ENCODE data around the gene MMP24OS.
"Not testable (repeated sequence)": the region's sequence is repeated elsewhere in the genome, so short reads cannot be mapped to it uniquely, and the experiment has no call there.

Gene MMP24OS

DNA sequence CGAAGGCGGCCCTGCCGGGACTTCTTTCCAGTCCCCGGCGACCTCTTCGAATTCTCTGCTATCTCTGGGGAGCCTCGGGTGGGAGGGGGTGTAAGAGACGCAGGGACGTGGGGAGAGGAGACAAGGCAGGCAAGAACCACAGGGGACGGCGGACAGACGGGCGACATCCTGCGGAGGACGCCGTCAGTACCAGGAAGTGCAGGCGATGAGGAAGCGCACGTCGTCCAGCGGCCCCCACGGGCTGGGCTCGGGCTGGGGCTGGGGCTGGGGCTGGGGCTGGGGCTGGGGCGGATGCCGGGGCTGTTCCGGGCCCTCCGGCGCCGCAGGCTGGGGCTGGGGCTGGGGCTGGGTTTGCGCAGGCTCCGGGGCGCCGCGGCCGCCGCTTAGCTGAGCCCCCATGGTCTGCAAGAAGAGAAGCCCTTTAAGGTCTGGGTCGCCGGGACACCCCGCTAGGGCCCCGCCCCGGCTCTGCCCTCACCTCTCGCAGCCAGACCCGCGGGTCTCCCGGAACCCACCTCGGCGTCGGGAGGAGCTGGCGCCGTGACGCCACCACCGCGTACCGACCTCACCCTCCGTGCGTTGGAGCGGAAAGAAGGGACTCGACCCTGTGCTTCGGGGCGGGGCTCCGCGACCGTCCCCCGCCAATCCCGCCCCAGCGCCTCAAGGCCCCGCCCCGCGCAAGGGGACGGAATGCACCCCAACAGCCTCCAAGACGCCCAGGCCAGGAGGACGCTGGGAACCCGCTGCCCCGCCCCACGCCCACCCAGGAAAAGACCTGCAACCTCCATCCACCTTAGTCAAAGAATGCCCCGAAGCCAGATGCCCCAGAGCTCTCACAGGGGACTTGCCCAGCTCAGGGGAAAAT is at the start of gene MMP24OS:
Gene MMP24OS (minus strand): TSS at position 592 of the 865 bp plus-strand sequence. CDS start 193 bp downstream, at position 399.
- DNase-seq (ENCODE audit: low spot score): peak; percentile 80

DNA sequence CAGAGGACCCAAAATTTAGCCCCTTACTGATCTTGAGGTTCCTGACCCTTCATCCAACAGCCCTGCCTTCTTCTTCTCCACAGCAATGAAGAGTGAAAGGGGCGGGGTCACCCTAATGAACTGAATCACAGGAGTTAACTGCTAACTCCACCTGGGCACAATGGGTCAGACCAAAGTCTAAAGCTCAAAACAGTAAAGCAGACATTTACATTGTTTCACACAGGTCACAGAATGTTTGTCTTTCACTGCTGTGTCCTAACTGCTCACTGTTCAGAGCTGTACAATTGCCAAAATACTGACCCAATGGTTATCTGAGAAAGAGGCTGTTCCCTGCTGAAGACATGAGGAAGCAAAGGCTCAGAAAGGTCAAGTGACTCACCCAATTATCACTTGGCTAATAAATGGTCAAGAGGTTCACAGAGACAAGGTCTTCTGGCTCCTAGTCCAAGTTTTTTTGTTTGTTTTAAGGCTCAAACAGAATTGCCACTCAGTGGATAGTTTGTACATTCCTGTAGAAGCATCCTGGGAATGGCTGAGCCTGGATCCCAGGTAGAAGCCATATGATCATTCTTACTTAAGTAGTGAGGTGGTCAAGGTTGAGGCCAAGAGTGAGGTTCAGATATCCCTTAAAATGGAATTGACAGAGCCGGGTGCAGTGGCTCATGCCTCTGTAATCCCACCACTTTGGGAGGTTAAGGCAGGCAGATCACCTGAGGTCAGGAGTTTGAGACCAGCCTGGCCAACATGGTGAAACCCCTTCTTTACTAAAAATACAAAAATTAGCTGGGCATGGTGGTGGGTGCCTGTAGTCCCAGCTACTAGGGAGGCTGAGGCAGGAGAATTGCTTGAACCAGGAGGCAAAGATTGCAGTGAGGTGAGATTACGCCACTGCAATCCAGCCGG is 49.4 kb upstream of the MMP24OS start:
- DNase-seq (ENCODE audit: low spot score): peak; percentile 50

DNA sequence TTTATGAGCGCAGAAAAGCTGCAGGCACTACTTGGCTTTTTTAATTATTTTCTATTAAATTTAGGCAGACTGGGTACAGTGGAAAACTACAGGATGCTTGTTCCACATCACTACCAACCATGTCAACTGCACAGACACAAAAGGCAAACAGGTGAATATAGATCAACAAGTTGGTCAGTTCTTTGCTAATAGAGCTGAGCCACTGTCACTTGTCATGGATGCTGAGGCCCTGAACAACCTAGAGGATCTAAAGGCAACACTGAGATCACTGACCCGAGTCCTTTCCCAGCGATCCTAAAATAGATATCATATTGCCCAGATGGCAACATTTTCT is 48.8 kb upstream of the MMP24OS start:
- DNase-seq (ENCODE audit: low spot score): no peak

DNA sequence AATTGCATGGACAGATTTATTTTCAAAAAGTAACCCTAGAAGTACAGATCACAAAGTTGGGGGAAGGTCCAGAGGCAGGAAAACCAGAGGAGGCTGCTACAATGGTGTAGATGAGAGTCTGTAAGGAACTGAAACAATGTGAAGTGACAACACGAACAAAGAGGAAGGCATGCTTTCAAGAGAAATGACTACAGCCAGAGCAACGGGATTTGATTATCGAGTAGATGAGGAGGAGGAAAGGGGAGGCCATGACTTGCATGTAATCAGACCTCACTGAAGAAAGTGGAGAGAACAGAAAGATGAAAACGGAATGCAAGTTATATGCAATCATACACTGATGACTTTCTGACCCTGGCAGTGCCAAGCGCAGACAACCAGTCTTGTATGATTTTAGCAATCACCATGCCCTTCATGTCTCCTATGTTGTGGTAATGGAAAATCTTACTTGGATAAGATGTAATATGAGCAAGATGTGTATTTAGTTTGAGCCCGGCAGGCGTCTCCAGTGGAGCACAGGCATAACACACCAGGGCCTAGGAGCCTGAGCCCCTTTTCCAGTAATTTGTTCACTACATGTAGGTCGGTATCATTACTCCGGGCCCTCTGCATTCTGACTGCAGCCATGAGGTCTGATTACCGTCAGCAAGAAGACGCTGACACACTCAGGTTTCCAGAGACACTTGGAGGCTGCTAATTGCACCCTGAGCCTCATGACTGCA is 48.3 kb upstream of the MMP24OS start:
- DNase-seq (ENCODE audit: low spot score): no peak

DNA sequence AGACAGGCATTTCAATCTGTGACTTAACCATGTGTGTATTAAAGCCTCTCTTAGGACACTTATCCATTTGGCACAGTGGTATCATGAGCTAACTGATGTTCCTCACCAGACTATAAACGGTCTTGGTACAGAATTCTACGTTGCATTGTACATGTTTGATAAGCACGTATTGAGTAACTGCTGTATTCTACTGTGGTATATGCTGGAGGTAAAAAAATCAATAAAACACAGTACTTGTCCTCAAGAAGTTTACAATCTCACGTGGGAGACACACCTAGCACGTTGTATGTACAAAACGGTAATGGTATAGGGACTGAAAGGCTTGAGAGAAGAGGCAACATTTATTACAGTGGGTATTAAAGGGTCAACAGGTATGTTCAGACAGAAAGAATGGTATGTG is 47.5 kb upstream of the MMP24OS start:
- no peak for DNase-seq (ENCODE audit: low spot score)

DNA sequence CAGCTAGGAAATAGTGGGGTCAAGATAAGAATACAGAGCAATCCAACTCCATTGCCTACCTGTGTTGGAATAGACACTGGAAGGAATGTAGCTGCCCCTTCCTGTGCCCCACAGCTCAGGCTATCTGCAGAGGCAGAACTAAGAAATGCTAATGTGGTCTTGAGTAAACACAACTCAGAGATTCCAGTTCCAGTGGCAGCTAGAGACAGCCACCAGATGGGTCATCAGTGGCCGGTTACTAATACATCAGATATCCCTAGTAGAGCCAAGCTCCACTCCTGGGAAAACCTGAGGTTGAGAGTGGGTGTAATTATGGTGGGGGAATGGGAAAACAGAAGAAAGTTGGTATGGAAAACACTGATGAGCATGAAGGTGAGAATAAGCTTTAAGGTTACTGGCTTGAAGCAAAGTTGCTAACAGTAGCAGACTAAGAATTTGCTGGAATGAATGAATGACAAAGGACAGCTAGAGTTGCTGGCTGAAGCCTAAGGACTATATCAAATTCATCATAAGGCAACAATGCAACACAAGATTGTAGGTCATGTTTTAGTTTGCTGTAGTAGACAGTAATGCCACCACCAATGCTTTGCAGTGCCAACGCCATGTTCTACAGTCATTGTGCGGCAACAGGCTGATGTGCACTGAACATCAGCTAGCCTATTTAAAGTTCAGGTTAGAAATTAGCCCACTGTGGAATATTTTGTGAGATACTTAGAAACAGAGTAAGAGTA is 42.6 kb upstream of the MMP24OS start:
- DNase-seq (ENCODE audit: low spot score): peak; percentile 52

DNA sequence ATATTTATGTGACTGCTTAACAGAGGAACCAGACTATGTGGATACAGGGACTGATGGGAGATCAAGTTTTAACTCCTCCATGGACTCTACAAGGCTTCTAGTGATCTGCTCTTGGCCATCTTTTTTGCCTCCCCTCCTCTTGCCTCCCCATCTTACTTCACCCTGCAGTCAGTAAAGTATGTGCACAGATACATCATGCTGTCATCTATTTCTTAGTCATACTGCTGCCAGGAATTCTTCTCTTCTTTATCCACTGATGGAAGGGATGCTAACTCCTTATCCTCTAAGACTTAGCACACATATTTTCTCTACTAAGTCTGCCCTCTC is 41.9 kb upstream of the MMP24OS start:
- DNase-seq (ENCODE audit: low spot score): no peak

DNA sequence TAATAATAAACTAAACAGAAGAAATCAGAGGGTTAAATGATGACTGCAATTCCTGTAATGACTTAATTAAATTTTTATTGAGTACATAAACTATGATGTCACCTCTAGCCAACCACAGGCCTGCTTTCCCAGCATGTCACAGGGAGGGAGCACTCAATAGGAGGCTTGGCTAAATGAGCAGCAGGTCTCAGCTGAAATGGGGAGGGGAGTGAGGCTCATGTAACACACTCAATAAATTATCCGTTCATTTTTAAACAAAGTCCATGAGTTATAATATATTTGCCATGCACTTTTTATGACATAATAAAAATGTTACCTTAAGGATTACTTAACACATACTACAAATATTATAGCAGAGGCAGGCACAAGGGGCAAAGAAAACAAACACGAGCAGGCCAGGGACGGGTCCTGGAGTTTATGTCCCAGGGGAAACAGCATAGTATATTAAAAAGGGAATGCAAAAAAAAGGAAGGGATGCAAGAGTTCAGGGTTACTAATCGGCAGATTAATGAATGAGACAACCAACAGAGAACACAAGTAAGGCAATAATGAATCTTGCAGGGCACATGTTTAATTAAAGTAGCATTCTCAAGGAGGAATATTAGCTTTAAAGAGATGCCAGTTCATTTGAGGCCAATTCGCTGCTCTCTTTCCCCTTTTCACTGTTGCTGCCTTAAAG is 41.4 kb upstream of the MMP24OS start:
- DNase-seq (ENCODE audit: low spot score): peak; percentile 15

DNA sequence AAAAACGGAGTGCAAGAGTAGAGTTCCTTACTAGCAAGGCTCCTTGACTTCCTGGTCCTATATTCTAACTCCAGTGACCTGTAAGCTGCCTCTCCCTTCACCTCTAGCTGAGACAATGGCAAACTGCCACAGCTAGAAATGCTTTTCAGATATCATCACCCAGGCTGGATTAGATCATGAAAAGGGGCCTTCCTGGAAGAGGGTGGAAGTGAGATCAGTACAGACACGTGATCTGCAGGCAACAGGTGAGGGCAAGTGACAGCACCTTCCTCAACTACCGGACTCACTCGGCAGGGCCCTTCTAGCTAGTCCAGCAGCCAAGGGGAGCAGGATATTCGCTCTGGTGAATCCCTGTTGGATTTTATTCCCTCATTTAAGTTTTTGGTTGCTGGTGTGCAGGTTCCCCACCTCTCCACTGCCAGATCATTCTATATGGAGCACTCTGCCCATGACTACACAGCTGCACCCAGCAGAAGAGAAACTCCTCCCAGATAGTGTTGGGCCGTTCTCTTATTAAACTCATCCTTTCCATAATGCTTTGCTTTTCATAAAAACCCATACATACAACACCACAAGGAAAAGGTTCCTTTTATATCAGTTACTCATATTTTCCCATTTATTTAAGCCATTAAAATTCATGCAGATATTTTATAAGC is 40.7 kb upstream of the MMP24OS start:
- DNase-seq (ENCODE audit: low spot score): peak; percentile 72

DNA sequence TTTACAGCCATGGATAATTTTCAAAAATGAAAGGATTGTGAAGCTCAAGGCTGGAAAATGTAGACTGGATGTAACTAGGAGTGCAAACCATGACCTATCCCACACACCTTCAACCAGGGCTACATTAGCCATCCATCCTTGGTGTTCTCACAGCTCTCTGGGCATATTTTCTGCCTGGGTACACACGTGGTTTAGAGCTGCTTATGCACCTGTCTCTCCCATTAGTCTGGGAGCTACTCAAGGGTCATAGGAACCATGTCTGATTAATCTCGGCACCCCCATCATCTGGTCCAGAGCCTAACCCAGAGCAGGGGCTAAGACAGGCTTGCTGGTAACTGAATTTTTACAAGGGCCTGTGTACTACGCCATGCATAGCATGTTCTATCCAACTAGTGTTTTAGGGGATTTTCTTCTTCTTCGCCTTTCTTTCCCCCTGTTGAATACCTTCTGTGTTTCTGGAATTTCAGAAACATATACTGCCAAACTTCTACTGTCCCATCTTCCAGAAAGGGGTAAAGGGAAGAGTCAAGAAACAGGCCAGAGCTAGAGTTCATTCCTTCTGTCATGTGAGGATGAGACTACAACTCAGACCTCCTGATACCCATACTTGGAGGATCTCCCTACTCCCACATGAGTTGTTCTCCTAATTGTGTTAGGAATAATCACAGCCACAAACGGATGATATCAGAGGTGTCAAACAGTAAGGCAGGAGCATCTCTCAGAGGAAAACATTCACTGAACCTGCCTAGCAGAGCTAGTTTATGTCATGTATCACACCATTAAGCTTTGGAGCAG is 39.7 kb upstream of the MMP24OS start:
- no peak for DNase-seq (ENCODE audit: low spot score)

DNA sequence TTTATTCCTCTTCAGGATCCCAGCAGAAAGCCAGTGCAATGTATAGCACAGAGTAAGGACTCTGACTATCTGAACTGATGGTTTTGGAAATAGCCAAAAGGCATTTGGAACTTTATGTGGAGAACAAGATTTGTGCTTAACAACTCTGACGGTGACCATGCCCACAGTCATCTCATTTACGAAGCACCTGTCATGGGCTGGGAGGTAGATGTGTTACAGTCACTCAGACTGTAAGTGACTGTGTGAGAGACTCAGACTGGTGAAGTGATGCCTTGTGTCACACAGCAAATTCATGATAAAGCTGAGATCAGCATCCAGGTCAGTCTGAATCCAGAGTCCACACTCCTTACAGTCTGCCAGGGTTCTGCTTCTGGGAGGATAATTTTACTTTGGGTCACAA is 38.2 kb upstream of the MMP24OS start:
- no peak for DNase-seq (ENCODE audit: low spot score)

DNA sequence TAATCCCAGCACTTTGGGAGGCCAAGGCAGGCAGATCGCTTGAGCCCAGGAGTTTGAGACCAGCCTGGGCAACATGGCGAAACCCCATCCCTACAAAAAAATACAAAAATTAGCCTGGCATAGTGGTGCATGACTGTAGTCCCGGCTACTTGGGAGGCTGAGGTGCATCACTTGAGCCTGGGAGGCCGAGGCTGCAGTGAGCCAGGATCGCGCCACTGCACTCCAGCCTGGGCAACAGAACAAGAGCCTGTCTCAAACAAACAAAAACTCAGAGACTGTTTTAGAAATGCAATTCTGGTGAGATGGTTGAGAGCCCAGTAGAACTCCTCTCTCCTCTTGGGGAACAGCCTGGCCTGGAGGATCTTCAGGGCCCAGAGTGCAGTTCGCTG is 37.7 kb upstream of the MMP24OS start:
- not testable (repeated sequence) for DNase-seq (ENCODE audit: low spot score)

DNA sequence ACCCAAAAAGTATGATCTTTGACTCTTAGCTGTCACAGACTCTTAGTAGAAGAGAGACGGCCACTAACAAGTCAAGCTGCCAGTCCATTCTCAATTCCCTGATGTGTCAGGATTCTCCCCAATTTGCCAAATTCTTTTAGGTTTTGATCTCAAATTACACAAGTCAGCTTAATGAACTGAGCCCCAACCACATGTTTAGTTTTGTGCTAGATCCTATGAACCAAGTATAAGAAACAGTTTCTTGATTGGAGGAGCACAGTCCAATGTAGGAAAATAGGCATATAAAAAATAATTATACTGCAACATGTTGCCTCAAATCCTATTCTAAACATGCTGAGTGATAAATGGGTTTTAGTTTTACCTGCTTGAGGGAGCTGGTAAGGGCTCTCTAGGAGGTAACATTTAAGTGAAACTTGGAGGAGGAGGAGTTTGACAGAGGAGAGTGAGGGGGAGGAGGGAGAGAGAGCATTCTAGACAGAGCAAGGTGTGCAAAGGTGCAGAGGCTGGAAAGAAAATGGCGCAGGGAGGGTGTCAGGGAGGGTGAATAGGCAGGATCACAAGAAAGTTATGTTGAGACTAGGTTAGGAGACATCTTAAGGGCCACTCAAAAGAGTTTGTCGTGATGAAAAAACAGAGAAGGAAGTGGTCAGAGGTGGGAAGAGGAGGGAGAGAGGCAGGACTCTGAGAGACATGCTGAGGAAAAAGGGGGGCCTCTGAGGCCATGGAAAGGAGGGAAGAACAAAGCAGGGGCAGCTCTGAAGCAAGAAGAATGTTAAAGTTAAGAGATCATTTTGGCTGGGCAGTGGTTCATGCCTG is 37.1 kb upstream of the MMP24OS start:
- no peak for DNase-seq (ENCODE audit: low spot score)

DNA sequence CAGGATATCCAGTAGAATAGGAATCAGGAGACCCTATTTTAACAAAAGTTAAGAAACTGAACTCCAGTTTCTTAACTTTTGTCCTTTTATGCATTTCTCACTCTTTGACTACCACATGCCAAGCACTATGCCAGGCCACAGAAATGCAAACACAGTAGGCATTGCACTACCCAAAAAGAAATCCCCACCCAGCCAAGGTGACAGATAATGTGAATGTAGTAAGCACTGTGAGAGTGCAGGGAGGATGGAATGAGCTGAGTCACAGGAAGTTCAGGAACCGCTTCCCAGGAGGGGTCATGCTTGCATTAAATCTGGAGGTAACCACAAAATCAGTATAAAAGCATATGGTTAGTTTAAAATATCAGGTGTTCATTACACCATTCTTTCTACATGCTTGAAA is 34.4 kb upstream of the MMP24OS start:
- DNase-seq (ENCODE audit: low spot score): peak; percentile 57

DNA sequence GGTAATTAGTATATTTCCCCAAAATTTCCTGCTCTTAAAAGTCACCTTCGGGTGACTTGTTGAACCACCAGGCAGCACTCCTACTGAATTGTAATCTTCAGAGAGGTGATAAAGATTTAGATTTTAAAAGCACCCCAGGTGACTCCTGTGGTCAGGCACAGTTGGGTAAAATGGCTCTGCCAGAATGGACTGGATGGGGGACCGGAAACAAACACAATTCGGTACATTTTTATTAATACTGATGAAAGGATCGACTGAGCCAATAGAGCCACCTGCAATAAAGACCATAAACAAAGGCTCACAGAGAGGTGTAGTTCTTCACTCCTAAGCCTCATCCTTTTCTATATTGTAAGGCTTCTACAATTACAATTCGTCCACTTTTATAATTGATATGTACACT is 33.9 kb upstream of the MMP24OS start:
- no peak for DNase-seq (ENCODE audit: low spot score)

DNA sequence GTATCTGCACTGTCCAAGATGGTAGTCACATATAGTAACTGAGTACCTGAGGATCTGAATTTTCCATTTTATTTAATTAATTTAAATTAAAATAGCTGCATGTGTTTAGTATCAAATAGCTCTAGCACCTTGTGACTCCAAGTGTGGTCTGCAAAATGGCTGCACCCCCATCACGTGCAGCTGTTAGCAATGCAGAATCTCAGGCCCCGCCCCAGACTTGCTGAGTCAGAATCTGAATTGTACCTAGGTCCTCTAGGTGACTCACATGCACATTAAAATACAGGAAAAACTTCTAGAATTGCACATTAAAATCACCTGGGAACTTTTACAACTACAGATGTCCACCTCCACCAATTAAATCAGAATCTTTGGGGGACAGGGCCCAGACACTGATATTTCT is 33.5 kb upstream of the MMP24OS start:
- peak; percentile 76 for DNase-seq (ENCODE audit: low spot score)

DNA sequence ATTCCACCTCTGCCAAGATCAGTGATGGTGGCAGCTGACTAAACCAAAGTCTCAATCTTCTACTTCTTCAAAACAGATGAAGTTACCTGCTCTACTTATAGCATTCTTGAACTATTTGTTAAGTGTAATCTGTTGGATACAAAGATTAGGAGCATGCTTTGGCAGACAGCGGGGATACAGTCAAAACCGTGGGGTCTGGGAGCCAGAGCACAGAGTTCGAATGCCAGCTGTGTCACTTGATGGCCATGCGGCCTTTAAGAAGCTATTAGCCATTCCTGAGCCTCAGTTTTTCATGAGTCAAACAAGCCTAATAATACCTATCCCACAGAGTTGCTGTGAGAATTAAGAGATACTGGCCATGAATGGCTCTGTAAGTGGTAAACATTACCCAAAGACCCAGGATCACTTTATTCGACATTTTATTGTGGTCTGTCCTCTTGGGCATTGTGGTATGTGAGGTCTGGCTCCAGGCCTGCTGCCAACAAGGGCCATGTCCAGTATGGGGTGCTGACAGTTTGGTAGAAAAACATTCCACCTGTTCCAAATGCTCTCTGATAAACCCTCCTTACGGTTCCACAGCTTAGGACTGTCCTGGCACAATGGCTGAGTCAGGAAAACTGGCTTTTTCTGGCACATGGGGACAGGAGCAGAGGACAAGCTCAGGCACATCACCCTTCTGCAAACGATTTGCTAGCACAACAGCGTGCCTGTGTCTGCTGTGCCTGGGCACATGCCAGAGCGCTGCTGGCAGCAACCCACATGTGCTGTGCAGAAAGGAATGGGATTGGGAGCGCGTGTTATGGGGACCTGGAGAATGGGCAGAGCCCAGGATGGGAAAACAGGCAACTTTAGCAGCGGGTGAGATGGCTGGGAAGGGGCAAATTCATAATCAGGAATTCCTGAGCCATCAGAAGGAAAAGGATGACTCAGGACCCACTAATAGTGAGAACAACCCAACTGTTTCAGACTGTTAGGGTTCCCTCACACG is 30.0 kb upstream of the MMP24OS start:
- DNase-seq (ENCODE audit: low spot score): peak; percentile 39

All from LoVo (cell line).